HUDEP-2 (cell line): ENCODE results near the gene ZRANB1.
A peak's percentile ranks its signal among the peaks of the same experiment; 100 is the strongest.
"Not testable (repeated sequence)": the region's sequence is repeated elsewhere in the genome, so short reads cannot be mapped to it uniquely, and the experiment has no call there.

Source experiments
- DNase-seq, 76 experiments: peaks; one replicate each; lab custom pipeline; 2025; ENCODE audit not compliant: unreplicated experiment in 76 of 76; lab: John Stamatoyannopoulos, UW

ZRANB1 gene

GRCh38 chr10:124962421-124962820, 20.5 kb downstream of the ZRANB1 start:
- no peak for DNase-seq

GRCh38 chr10:124963866-124964720, 22.2 kb downstream of the ZRANB1 start:
- no peak for DNase-seq

GRCh38 chr10:124966008-124966407, 24.1 kb downstream of the ZRANB1 start:
- no peak for DNase-seq

- no peak for DNase-seq
Measured at GRCh38 chr10:124967255-124967654, 25.3 kb downstream of the ZRANB1 start.

- no peak for DNase-seq
Measured at GRCh38 chr10:124971276-124971675, 29.4 kb downstream of the ZRANB1 start.

GRCh38 chr10:124972637-124973036, 30.7 kb downstream of the ZRANB1 start:
- DNase-seq: no peak

GRCh38 chr10:124974131-124974530, 32.2 kb downstream of the ZRANB1 start:
- DNase-seq: no peak

GRCh38 chr10:124975977-124976514, 34.1 kb downstream of the ZRANB1 start:
- no peak for DNase-seq

GRCh38 chr10:124977161-124977560, 35.2 kb downstream of the ZRANB1 start:
- DNase-seq: no peak

- DNase-seq: no peak
Measured at GRCh38 chr10:124977648-124978375, 35.9 kb downstream of the ZRANB1 start.

- no peak for DNase-seq
Measured at GRCh38 chr10:124978376-124978725, 36.4 kb downstream of the ZRANB1 start.

GRCh38 chr10:124983321-124983720, 41.4 kb downstream of the ZRANB1 start:
- DNase-seq: no peak

GRCh38 chr10:124984376-124984775, 42.5 kb downstream of the ZRANB1 start:
- no peak for DNase-seq

- no peak for DNase-seq
Measured at GRCh38 chr10:124985162-124985561, 43.2 kb downstream of the ZRANB1 start.

GRCh38 chr10:124987788-124988187, 45.9 kb downstream of the ZRANB1 start:
- DNase-seq: no peak

GRCh38 chr10:124988753-124989152, 46.8 kb downstream of the ZRANB1 start:
- DNase-seq: not testable (repeated sequence)

- DNase-seq: no peak
Measured at GRCh38 chr10:124989526-124989925, 47.6 kb downstream of the ZRANB1 start.

GRCh38 chr10:124990671-124991625, 49.0 kb downstream of the ZRANB1 start:
- DNase-seq: no peak

- no peak for DNase-seq
Measured at GRCh38 chr10:124991835-124992234, 49.9 kb downstream of the ZRANB1 start.

GRCh38 chr10:124992462-124993344, 50.8 kb downstream of the ZRANB1 start:
- DNase-seq: peak in 43 of 76 experiments; percentile 8 to 63 (median 30)
